GM18507 (cell line): Measurements from ENCODE around the gene ANO9.
"Not testable (repeated sequence)": the region's sequence is repeated elsewhere in the genome, so short reads cannot be mapped to it uniquely, and the experiment has no call there.

ENCODE experiments used
- DNase-seq: peaks from one replicate; pipeline ENCODE4 v3.0.0; 2011; ENCODE audit warnings: low read depth; ENCODE audit not compliant: insufficient read length; ENCODE audit errors: extremely low spot score
- FAIRE-seq: peaks from 2 replicates; lab custom pipeline; 2011; peaks lifted over from hg19 to GRCh38; lab: Jason Lieb, UNC

The ANO9 gene

GRCh38 chr11:439315-440064 is 2.3 kb downstream of the ANO9 start:
- FAIRE-seq (no peak), DNase-seq (no peak)

- FAIRE-seq = no peak
- no peak for DNase-seq
Measured at GRCh38 chr11:438101-438844, 3.5 kb downstream of the ANO9 start.

GRCh38 chr11:437228-437870 is 4.5 kb downstream of the ANO9 start:
- FAIRE-seq = no peak

DNA sequence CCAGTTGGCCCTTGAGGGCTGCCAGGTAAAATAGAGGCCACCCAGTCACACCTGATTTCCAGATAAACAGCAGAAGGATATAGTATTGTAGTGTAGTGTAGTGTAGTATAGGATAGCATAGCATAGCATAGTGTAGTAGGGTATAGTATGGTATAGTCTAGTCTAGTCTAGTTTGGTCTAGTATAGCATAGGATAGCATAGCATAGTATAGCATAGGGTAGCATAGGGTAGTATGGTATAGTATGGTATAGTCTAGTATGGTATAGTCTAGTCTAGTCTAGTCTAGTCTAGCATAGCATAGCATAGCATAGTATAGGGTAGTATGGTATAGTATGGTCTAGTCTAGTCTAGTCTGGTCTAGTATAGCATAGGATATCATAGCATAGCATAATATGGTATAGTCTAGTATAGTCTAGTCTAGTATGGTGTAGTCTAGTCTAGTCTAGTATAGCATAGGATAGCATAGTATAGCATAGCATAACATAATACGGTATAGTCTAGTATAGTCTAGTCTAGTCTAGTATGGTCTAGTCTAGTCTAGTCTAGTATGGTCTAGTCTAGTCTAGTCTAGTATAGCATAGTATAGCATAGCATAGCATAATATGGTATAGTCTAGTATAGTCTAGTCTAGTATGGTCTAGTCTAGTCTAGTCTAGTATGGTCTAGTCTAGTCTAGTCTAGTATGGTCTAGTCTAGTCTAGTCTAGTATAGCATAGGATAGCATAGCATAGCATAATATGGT is 6.6 kb downstream of the ANO9 start:
- not testable (repeated sequence) for FAIRE-seq, DNase-seq

More at GRCh38 chr11:437228-437870, 4.5 kb downstream of the ANO9 start:
- DNase-seq = no peak

DNA sequence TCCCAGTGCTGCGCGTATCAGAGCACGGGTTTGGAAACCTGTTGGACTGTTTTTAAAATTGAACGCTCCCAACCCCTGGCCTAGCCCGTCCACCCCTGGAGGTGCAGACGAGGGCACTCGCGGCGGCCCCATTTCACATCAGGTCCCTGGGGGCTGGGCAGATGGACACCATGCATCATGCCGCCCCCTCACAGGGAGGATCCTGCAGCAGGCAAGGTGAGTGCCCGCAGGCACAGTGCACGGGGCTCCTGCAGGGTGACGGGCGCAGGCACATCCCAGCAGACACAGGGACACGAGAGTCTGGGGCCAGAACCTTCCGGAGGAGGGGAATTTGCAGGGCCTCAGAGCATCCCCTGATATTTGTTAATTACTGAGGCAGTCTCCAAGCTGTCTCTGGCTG is 7.3 kb downstream of the ANO9 start:
- FAIRE-seq (no peak), DNase-seq (no peak)

DNA sequence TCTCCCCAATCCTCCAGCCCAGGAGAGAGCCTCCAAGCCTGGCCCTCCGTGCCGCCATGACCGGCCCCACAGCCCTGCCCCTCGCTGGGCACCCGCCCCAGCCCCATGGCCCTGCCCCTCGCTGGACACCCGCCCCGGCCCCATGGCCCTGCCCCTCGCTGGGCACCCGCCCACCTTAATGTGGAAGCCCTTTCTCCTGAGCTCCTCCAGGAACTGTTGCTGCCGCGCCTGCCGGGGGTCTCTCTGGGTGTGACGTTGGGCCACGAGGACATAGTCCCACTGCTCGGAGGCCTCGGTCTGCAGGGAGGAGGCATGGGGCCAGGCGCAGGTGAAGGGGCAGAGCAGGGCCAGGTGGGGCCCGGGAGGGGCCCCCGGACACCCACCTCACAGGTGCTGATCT is 8.2 kb downstream of the ANO9 start:
- FAIRE-seq = no peak
- no peak for DNase-seq

DNA sequence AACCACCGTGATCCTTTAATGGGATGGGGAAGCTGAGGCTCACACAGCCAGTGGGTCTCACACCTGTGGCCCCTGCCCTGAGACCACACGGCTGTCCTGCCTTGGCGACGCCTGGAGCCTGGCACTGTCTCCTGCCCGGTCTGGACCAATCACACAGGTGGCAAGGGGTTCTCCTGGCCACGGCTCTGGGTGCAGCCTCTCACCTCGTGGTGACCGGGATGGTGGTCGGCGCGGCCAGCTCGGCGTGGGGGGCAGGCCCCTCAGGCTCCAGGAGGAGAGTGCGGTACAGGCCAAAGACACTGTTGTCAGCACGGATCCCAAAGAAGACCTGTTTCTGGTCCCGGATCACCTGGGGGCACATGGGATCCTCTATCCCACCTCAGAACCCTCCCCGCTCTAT is 8.7 kb downstream of the ANO9 start:
- DNase-seq = no peak
- FAIRE-seq = no peak

DNA sequence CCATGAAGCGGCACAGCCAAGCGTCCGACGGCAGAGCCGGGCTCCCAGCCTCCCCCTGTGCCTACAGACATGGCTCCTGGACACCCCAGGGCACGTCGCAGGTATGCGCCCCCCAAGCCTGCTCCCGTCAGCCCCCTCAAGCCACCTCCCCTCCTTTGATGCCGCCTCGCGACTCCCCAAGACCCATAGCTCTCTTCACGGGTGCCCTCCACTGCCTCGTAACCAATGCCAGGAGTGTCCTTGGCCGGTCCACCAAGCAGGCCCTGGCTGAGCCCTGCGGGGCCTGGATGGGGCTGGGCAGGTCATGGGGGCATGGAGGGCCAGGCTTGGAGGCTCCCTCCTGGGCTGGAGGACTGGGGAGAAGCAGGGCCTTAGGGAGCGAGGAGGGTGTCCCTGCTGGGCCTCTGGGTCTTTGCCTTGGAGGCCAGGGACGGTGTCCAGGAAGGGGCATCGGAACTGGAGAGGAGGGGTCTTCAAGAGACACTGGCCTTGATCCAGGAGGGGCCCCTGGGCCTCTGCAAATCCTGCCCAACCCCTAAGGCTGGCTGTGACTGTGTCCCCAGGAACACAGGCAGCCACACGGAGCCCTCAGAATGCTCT is 9.2 kb downstream of the ANO9 start:
- DNase-seq = no peak

DNA sequence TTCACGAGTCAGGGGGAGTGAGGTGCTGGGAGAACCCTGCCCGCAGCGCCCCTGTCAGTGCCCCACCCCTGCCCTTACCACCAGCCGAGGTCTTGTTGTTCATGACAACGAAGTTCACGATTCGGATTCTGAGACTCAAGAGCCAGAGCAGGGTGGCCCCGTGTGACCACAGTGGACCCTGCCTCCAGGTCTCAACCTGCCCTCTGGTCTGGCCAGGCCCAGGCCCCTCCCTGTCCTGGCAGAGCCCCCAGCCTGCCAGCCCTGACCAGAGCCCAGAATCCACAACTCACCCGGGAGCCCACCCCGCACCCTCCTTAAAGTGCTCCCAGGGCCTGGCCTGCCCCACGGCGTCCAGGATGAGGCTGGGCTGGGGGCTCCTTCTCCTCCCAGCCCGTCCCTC is 9.9 kb downstream of the ANO9 start:
- DNase-seq (no peak), FAIRE-seq (no peak)

More for the DNA sequence above, 9.2 kb downstream of the ANO9 start:
- no peak for FAIRE-seq

DNA sequence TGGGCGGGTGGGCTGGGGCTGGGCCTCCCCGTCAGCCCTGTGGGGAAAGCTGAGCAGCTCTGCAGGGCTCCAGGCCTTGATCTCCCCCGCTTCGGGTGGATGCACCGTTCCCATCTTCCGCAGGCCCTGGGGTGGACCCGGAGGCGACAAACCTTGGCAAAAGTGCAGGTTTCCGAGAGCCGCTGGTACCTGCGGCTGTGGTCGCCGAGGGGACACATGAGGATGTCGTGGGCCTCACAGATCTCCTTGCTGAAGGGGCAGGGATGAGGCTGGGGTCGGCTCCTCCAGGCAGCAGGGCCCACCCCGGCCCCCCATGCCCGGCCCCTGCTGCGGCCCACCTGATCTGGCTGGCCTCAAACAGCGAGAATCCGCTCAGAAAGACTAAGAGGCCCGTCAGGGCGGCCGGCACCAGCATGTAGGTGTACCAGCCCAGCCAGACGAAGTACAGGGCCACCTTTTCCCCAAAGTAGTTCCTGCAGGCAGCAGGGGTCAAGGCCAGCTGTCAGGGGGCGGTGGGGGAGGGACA is 11.8 kb downstream of the ANO9 start:
- FAIRE-seq (no peak), DNase-seq (no peak)

- DNase-seq (no peak), FAIRE-seq (no peak)
Measured at GRCh38 chr11:429391-429790, 12.4 kb downstream of the ANO9 start.

DNA sequence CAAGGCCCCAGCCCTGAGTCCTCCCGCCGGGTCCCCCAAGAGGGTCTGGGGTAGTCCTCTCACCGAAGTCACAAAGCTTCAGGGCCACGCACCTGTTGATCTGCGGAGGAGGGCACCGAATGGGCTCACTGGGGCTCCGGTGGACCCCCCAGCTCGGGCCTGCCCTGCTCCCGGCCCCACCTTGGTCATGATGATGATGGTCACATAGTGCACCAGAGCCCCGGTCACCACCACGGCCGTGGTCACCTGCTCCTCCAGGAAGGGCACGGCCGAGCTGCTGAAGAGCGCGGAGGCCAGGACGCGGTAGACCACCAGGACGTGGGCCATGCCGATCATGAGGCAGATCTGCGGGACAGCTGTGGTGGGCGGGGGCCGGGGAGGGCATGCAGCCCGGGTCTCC is 13.5 kb downstream of the ANO9 start:
- DNase-seq (no peak), FAIRE-seq (no peak)

DNA sequence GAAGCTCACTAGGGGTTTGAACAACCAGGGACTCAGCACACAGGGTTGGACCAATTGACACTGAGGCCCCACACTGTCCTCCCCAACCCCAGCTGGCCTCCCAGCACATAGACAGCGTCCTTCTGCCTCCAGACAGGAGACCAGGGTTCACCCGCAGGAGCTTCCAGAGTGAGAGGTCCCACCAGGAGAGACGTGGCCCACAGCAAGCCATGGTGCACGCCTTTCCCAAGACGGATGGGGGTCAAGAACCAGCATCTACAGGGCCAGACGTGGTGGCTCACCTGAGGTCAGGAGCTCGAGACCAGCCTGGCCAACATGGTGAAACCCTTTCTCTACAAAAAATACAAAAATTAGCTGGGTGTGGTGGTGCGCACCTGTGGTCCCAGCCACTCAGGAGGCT is 15.0 kb downstream of the ANO9 start:
- FAIRE-seq (no peak), DNase-seq (no peak)

- FAIRE-seq (no peak), DNase-seq (no peak)
Measured at GRCh38 chr11:425301-425700, 16.5 kb downstream of the ANO9 start.

DNA sequence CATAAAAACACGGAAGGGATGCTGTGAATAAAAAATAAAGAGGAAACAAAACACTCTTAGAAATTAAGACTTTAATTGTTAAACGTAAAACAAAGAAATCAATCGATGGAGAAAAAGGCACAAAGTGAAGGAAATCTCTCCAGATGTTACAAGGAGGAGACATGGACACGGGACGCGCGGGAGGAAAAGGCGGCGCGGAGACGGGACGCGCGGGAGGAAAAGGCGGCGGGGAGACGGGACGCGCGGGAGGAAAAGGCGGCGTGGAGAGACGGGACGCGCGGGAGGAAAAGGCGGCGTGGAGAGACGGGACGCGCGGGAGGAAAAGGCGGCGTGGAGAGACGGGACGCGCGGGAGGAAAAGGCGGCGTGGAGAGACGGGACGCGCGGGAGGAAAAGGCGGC is 17.0 kb downstream of the ANO9 start:
- DNase-seq, FAIRE-seq: not testable (repeated sequence)

GRCh38 chr11:424232-424631 is 17.6 kb downstream of the ANO9 start:
- FAIRE-seq = no peak

GRCh38 chr11:422249-422656 is 19.6 kb downstream of the ANO9 start:
- DNase-seq (no peak), FAIRE-seq (no peak)

More at GRCh38 chr11:424232-424631, 17.6 kb downstream of the ANO9 start:
- DNase-seq = no peak

DNA sequence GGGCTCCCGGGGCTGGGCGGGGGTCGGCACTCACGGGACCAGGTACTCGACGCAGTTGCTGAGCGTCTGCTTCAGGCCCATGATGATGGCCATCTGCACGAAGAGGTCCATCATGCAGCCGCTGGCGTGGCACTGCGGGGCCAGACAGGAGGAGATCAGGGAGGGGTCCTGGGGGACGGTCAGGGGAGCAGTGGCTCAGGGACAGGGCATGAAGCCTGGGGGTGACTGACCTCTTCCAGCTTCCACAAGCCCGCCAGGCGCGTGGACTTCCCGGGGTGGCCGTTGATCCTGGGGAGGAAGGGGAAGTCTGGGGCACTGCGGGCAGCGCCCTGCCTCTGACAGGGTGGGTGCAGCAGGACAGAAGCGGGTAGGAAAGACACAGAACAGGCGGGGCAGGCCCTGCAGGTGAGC is 20.9 kb downstream of the ANO9 start:
- DNase-seq (no peak), FAIRE-seq (no peak)
